ENCODE measurements around the gene ZBTB32. TPM values are rescaled to one million over a fixed set of nuclear protein-coding genes. Genes with fewer than 3 reads are reported as not detected.

ZBTB32 gene
- total and polyA plus RNA-seq, 2 experiments from 2014 or later = 0.65 TPM; not detected in 1

- H3K27ac Mint-ChIP-seq = no peak overlapping the region
- no peaks in the 10 kb centered on the region; the same call in 2 of the 3 replicates for H3K9me3 Mint-ChIP-seq
- TF ChIP-seq ETS1 (IDR thresholded peaks at IDR 0.05) = no peak
- TF ChIP-seq ZNF331 (CRISPR knock-in tag; IDR thresholded peaks at IDR 0.05; ENCODE audit: low read depth) = no peak
- no peak for TF ChIP-seq NANOG (IDR thresholded peaks at IDR 0.05; ENCODE audit: borderline replicate concordance)
- no peak for TF ChIP-seq ZNF462 (CRISPR knock-in tag; IDR thresholded peaks at IDR 0.05)
- no peak for TF ChIP-seq CTCF (conservative IDR thresholded peaks at IDR 0.05; ENCODE audit: low read depth in 2 of 2)
- no peak for TF ChIP-seq CREB1 (CRISPR knock-in tag; IDR thresholded peaks at IDR 0.05; ENCODE audit: low read depth)
- TF ChIP-seq STAT1 (IDR thresholded peaks at IDR 0.05; ENCODE audit: unreplicated experiment) = no peak
- no peak for TF ChIP-seq EZH2phosphoT487 (IDR thresholded peaks at IDR 0.05; ENCODE audit: unreplicated experiment)
- TF ChIP-seq ZNF114 (CRISPR knock-in tag; IDR thresholded peaks at IDR 0.05) = no peak
- TF ChIP-seq POLR2AphosphoS5 (IDR thresholded peaks at IDR 0.05; ENCODE audit: low read depth) = no peak
- TF ChIP-seq EZH2 (IDR thresholded peaks at IDR 0.05; ENCODE audit: low read depth, unreplicated experiment) = no peak
- no peak for TF ChIP-seq REST (IDR thresholded peaks at IDR 0.05; ENCODE audit: unreplicated experiment)
- no peak for TF ChIP-seq JUNB (IDR thresholded peaks at IDR 0.05; ENCODE audit: unreplicated experiment)
- no peaks in the 10 kb centered on the region; the same call in 1 of the 2 replicates for H3K4me1 ChIP-seq (ENCODE audit: insufficient read depth)
- 0 out of 2 replicates have a peak, but pooled peaks cover 3% of the 10 kb centered on the region for H3F3A ChIP-seq (replicated peaks; ENCODE audit: low read depth)
- H4K20me1 ChIP-seq (replicated peaks; ENCODE audit: insufficient read depth) = no peaks in the 10 kb centered on the region
- H3K27me3 ChIP-seq (ENCODE audit: insufficient read depth) = no peaks in the 10 kb centered on the region
- peaks cover 9% of the 10 kb centered on the region for H3K27me3 Mint-ChIP-seq (ENCODE audit: insufficient read depth, low read depth, poor library complexity)
- DNase-seq (ENCODE audit: low spot score) = no peak
- no peak overlapping the region for H3K4me2 ChIP-seq
- no peak overlapping the region for H3K27ac ChIP-seq (ENCODE audit: low read depth)
- peaks cover 6% of the 10 kb centered on the region; the same call in 2 of the 3 replicates for H3K4me1 Mint-ChIP-seq
- H3K36me3 ChIP-seq (ENCODE audit: insufficient read depth) = no peaks in the 10 kb centered on the region
- H3K4me3 Mint-ChIP-seq = no peak overlapping the region
- no peak overlapping the region for H2AFZ ChIP-seq
- H3K79me2 ChIP-seq (replicated peaks; ENCODE audit: insufficient read depth) = no peaks in the 10 kb centered on the region
- H3K36me3 Mint-ChIP-seq (ENCODE audit: low read depth) = no peaks in the 10 kb centered on the region
- no peak for ATAC-seq
- no peaks in the 10 kb centered on the region for H3K9me2 ChIP-seq (ENCODE audit: insufficient read depth)
- H3K4me3 ChIP-seq = no peak overlapping the region
Observed at GRCh38 chr19:35669974-35670373, 34.4 kb upstream of the ZBTB32 start.
